NCI-H2227 (cell line): ENCODE data around the gene EVC.

Experiments used
- DNase-seq: peaks from one replicate; lab custom pipeline; 2025; ENCODE audit not compliant: unreplicated experiment; lab: John Stamatoyannopoulos, UW

EVC gene

GRCh38 chr4:5753766-5754528, 42.9 kb downstream of the EVC start:
- no peak for DNase-seq

GRCh38 chr4:5754529-5754881, 43.5 kb downstream of the EVC start:
- no peak for DNase-seq

DNA sequence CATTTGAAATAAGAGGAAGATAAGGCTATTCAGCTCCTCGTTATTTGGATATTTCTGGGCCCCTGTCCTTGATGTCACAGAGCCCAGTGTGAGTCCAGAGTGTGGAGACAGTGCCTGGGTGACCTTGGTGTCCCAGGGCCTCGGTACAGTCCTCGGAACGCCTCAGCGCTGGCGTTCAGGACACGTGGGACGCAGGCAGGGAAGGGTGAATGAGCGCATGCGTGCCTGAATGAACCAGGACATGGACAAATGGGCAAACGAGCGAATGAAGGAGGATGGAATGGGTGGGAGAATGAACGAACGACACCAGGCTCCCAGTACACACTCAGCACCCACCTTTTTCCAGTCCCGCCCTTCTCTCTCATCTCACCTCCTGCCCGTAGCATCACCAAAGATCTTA, 44.2 kb downstream of the EVC start:
- DNase-seq = no peak

- no peak for DNase-seq
Measured at GRCh38 chr4:5755679-5756078, 44.7 kb downstream of the EVC start.

GRCh38 chr4:5756271-5756670, 45.3 kb downstream of the EVC start:
- DNase-seq = no peak

GRCh38 chr4:5757091-5757490, 46.1 kb downstream of the EVC start:
- DNase-seq = no peak

DNA sequence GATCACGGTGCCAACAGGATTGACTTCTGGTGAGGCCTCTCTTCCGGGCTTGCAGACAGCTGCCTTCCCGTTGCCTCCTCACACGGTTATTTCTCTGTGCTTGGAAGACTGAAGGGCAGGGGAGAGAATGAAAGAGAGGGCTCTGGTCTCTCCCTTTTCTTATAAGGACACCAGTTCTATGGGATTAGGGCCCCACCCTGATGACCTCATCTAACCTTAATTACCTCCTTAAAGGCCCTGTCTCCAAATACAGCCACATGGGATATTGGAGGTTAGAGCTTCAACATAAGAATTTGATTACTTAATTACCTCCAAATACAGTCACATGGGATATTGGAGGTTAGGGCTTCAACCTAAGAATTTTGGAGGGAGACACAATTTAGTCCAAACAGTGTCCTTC, 46.5 kb downstream of the EVC start:
- DNase-seq = no peak

DNA sequence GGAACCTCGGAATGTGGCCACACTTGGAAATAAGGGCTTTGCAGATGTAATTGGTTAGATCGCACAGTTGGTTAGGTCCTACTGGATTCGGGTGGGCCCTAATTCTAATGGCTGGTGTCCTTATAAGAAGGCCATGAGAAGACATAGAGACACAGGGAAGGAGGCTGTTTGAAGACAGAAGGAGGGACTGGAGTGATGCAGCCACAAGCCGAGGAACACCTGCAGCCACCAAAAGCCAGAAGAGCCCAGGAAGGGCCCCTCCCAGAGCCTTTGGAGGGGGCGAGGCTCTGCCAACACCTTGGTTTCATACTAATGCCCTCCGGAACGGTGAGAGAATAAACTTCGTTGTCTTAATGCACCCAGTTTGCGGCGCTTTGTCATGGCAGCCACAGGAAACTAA, 47.0 kb downstream of the EVC start:
- DNase-seq = no peak

- no peak for DNase-seq
Measured at GRCh38 chr4:5758741-5759140, 47.7 kb downstream of the EVC start.

DNA sequence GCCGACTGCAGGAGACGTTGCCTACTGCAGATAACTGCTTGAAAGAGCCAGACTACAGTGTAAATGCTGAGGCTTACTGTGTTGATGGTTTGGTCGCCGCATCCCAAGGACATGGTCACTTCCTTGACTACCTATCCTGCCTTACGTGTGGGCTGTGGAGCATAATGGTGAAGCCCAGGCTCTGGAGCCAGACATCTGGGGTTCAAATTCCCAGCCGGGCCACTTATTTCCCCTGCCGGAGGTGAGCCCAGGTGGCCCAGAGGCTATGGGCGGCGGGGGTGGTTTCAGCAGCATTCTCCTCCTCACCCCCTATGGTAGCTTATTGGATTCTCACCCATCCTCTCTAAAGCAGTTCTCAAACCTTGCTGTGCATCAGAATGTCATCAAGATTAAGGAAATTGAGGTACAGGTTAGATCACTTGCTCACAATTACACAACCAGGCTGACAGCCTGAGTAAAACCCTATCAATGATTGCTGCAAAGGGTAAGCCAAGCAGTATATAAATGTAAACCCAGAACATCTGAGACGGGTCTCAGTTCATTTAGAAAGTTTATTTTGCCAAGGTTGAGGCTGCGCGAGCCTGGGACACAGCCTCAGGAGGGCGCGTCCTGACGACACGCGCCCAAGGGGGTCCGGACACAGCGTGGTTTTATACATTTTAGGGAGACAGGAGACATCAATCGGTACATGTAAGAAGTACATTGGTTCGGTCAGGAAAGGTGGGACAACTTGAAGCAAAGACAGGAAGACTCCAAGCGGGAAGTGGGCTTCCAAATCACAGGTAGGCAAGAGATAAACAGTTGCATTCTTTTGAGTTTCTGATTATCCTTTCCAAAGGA, 48.5 kb downstream of the EVC start:
- no peak for DNase-seq

GRCh38 chr4:5760246-5760645, 49.2 kb downstream of the EVC start:
- no peak for DNase-seq

DNA sequence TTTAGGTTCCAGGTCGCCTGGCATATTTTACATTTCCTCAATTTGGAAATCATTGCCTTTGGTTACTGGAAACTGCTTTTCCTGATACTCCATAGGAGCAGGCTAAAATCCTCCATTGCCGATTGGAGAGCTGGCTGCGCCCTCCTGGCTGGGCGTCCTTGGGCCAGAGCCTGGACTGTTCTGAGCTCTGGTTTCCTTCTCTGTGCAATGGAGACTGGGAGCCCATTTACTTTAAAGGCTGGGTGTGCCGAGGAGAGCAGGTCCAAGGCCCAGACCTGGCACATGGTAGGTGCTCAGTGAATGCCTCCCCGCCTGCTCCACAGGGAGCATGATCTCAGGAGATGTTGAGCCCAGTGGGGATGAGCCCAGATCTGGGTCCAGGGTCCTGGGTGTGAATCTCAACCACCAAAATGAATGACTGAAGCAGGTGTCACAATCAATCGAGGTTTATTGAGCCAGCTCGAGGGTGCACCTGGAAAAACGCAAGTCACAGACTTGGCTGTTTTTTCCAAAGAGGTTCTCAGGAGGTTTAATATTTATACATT, 50.0 kb downstream of the EVC start:
- no peak for DNase-seq

DNA sequence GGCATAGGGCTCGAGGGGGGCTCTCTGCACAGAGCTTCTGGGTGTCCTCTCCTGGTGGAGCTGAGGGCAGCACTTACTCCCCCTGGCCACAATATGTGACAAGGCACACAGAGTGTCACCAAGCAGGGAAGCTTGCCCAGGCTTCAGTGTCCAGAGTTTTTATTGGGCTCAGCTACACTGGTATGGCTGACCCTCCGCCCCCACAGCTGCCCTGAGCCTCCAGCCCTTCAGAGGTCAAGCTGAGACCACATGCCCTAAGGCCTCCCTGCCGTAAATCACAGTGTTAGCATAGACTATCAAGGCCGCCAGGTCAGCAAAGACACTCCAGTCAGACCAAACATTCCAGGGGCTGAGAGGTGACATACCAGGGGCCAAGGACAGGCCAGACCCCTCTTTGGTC, 59.0 kb downstream of the EVC start:
- DNase-seq = no peak

DNA sequence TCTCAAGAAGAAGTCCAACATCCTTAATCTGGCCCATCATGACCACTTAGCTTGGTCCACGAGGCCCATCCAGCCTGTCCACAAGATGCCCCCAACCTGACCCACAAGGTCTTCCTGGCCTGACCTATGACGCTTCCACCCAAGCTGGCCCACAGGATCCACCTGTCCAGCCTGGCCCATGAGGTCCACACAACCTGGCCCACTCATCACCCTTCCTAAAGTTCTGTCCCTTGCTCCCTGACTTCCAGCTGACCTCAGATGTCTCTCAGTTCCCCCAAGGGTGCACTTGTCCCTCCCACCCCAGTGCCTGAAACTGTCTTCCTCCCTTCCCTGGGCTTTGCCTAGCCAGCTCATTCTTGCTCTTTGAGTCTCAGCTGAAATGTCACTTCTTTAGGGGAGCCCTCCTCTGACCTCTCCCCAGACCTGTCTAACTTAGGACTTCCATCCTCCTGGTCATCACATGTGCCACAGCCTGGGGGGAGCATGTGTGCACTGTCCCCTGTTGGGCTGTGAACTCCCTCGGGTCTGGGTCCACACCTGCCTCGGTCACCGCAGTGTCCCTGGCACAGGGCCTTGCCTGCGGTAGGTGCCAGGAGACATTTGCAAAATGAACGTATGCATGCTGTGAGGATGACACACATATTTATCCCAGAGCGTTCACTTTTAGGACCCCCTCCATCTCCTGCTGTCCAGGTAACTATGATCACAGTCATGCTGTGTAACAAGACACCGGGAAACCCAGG, 61.7 kb downstream of the EVC start:
- no peak for DNase-seq

DNA sequence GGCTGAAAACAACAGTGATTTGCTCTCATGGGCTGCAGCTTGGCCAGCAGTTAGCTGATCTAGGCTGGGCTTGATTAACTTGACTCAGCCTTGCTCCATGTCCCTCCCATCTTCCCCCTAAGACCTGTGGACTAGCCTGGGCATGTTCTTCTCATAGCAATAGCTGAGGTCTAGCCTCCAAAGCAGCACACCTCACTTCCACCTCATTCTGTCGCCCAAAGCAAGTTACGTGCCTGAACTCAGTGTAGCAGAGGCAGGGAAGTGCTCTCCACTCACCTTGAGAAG, 62.2 kb downstream of the EVC start:
- DNase-seq = no peak

- no peak for DNase-seq
Measured at GRCh38 chr4:5774416-5775036, 63.5 kb downstream of the EVC start.

DNA sequence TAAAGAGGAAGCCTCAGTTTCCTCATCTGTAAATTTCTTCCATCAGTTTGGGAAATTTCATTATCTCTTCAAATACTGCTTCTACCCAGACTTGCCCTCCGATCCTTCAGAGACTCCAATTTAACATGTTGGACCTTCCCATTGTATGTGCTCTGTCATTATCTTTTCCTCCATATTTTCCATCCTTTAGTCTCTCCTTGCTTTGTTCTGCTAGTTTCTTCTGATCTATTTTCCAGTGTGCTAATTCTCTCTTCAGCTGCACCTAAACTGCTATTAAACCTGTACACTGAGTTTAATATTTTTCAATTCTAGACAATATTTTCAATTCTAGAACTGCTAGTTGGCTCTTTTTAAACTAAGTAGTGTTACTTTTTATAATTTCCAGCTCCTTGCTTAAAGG, 65.5 kb downstream of the EVC start:
- no peak for DNase-seq

GRCh38 chr4:5780831-5781480, 70.0 kb downstream of the EVC start:
- DNase-seq = no peak

- DNase-seq = no peak
Measured at GRCh38 chr4:5781691-5782090, 70.7 kb downstream of the EVC start.

GRCh38 chr4:5782829-5783476, 72.0 kb downstream of the EVC start:
- no peak for DNase-seq
